NCI-H82 (cell line): Measurements from ENCODE around the gene NLRP6.

Experiments used
- DNase-seq: peaks from one replicate; lab custom pipeline; 2025; lab: John Stamatoyannopoulos, UW

NLRP6 gene

GRCh38 chr11:256952-257737 lies 21.1 kb upstream of the NLRP6 start:
- no peak for DNase-seq

GRCh38 chr11:257766-258493 lies 20.3 kb upstream of the NLRP6 start:
- peak; percentile 40 for DNase-seq

- peak; percentile 8 for DNase-seq
Observed at GRCh38 chr11:259413-259812, 18.8 kb upstream of the NLRP6 start.

- no peak for DNase-seq
Observed at GRCh38 chr11:261624-262023, 16.6 kb upstream of the NLRP6 start.

- DNase-seq = no peak
Observed at GRCh38 chr11:266676-267439, 11.3 kb upstream of the NLRP6 start.

GRCh38 chr11:267491-267994 lies 10.7 kb upstream of the NLRP6 start:
- DNase-seq = no peak

GRCh38 chr11:268716-269145 lies 9.5 kb upstream of the NLRP6 start:
- DNase-seq = peak; percentile 12

- no peak for DNase-seq
Observed at GRCh38 chr11:269146-269890, 8.9 kb upstream of the NLRP6 start.

GRCh38 chr11:270451-271318 lies 7.5 kb upstream of the NLRP6 start:
- DNase-seq = no peak

- no peak for DNase-seq
Observed at GRCh38 chr11:271319-271715, 6.9 kb upstream of the NLRP6 start.

- DNase-seq = no peak
Observed at GRCh38 chr11:272195-272930, 5.8 kb upstream of the NLRP6 start.

GRCh38 chr11:272931-273198 lies 5.3 kb upstream of the NLRP6 start:
- no peak for DNase-seq

- no peak for DNase-seq
Observed at GRCh38 chr11:276219-276618, 2.0 kb upstream of the NLRP6 start.

GRCh38 chr11:279040-279965 lies 1.1 kb downstream of the NLRP6 start:
- no peak for DNase-seq

- peak; percentile 7 for DNase-seq
Observed at GRCh38 chr11:279966-280705, 1.9 kb downstream of the NLRP6 start.

- no peak for DNase-seq
Observed at GRCh38 chr11:280706-281485, 2.7 kb downstream of the NLRP6 start.

- DNase-seq = no peak
Observed at GRCh38 chr11:281486-282161, 3.4 kb downstream of the NLRP6 start.
